H9 (cell line): ENCODE measurements around the gene ADGRG2. TPM values are rescaled to one million over a fixed set of nuclear protein-coding genes. Genes with fewer than 3 reads are reported as not detected.
A peak's percentile ranks its signal among the peaks of the same experiment; 100 is the strongest.

Source experiments
- DNase-seq: peaks from one replicate; pipeline ENCODE4 v3.0.0-alpha.2; 2017
- H2AFZ ChIP-seq: one replicate; pipeline ENCODE4 v1.6.1; 2013; ENCODE audit warnings: mild to moderate bottlenecking, low read length, control low read depth, moderate library complexity
- H2AK5ac ChIP-seq: 2 replicates; pipeline ENCODE4 v1.6.1; 2013; ENCODE audit warnings: low read length, control low read depth, mixed read lengths; ENCODE audit not compliant: insufficient read length
- H2BK120ac ChIP-seq: one replicate; pipeline ENCODE4 v1.6.1; 2013; ENCODE audit warnings: low read depth, mild to moderate bottlenecking, low read length, control low read depth, inconsistent platforms; ENCODE audit not compliant: poor library complexity, severe bottlenecking
- H2BK12ac ChIP-seq: 2 replicates; pipeline ENCODE4 v1.6.1; 2013; ENCODE audit warnings: low read length, control low read depth, mixed read lengths, low read depth; ENCODE audit not compliant: insufficient read length
- H2BK15ac ChIP-seq: 2 replicates; pipeline ENCODE4 v1.6.1; 2013; ENCODE audit warnings: low read depth, low read length, control low read depth
- H2BK20ac ChIP-seq: one replicate; pipeline ENCODE4 v1.6.1; 2013; ENCODE audit warnings: low read depth, mild to moderate bottlenecking, low read length, control low read depth, inconsistent platforms; ENCODE audit not compliant: poor library complexity, severe bottlenecking
- H2BK5ac ChIP-seq: 2 replicates; pipeline ENCODE4 v1.6.1; 2013; ENCODE audit warnings: low read length, control low read depth, mixed read lengths; ENCODE audit not compliant: insufficient read length
- H3K14ac ChIP-seq: 2 replicates; pipeline ENCODE4 v1.6.1; 2013; ENCODE audit warnings: low read length, control low read depth; ENCODE audit not compliant: insufficient read depth
- H3K18ac ChIP-seq: 2 replicates; pipeline ENCODE4 v1.6.1; 2013; ENCODE audit warnings: low read depth, mild to moderate bottlenecking, mixed read lengths, low read length, control low read depth; ENCODE audit not compliant: insufficient read length
- H3K23ac ChIP-seq: 2 replicates; pipeline ENCODE4 v1.6.1; 2013; ENCODE audit warnings: low read length, control low read depth, mixed read lengths, low read depth; ENCODE audit not compliant: insufficient read length
- H3K23me2 ChIP-seq: 2 replicates; pipeline ENCODE4 v1.6.1; 2013; ENCODE audit warnings: low read depth, mild to moderate bottlenecking, mixed read lengths, low read length, control low read depth; ENCODE audit not compliant: insufficient read length, poor library complexity, severe bottlenecking
- H3K27ac ChIP-seq: 2 replicates; pipeline ENCODE4 v1.5.1; 2013; ENCODE audit warnings: low read length, control low read depth, mixed read lengths, low read depth; ENCODE audit not compliant: insufficient read length
- H3K27me3 ChIP-seq: 2 replicates; pipeline ENCODE4 v1.6.1; 2013; ENCODE audit warnings: low read length, control low read depth, inconsistent platforms; ENCODE audit not compliant: insufficient read depth
- H3K4ac ChIP-seq: 2 replicates; pipeline ENCODE4 v1.6.1; 2013; ENCODE audit warnings: low read depth, mild to moderate bottlenecking, control low read depth, inconsistent platforms, low read length, moderate library complexity
- H3K4me1 ChIP-seq: 2 replicates; pipeline ENCODE4 v1.6.1; 2013; ENCODE audit warnings: low read length, control low read depth, inconsistent platforms; ENCODE audit not compliant: insufficient read depth
- H3K4me2 ChIP-seq: 2 replicates; pipeline ENCODE4 v1.6.1; 2013; ENCODE audit warnings: low read length, control low read depth, mixed read lengths; ENCODE audit not compliant: insufficient read length, insufficient read depth
- H3K56ac ChIP-seq: 2 replicates; pipeline ENCODE4 v1.6.1; 2013; ENCODE audit warnings: low read depth, mild to moderate bottlenecking, mixed read lengths, low read length, control low read depth; ENCODE audit not compliant: insufficient read length
- H3K79me1 ChIP-seq: 2 replicates; pipeline ENCODE4 v1.6.1; 2013; ENCODE audit warnings: low read depth, mild to moderate bottlenecking, moderate library complexity, low read length, control low read depth, inconsistent platforms; ENCODE audit not compliant: insufficient read depth, poor library complexity, severe bottlenecking
- H3K79me2 ChIP-seq: 2 replicates; pipeline ENCODE4 v1.6.1; 2013; ENCODE audit warnings: low read length, control low read depth, inconsistent platforms; ENCODE audit not compliant: insufficient read depth
- H3K9ac ChIP-seq: 2 replicates; pipeline ENCODE4 v1.6.1; 2013; ENCODE audit warnings: low read length, control low read depth, mixed read lengths; ENCODE audit not compliant: insufficient read length; ENCODE audit errors: extremely low read depth
- H3K9me3 ChIP-seq: one replicate; pipeline ENCODE4 v1.6.1; 2013; ENCODE audit warnings: low read depth, low read length, inconsistent platforms; ENCODE audit not compliant: control insufficient read depth
- H3T11ph ChIP-seq: one replicate; pipeline ENCODE4 v1.6.1; 2013; ENCODE audit warnings: mild to moderate bottlenecking, low read length, control low read depth, inconsistent platforms
- H4K20me1 ChIP-seq: one replicate; pipeline ENCODE4 v1.6.1; 2013; ENCODE audit not compliant: control insufficient read depth, insufficient read length, insufficient read depth
- H4K5ac ChIP-seq: 2 replicates; pipeline ENCODE4 v1.6.1; 2013; ENCODE audit warnings: low read depth, mild to moderate bottlenecking, mixed read lengths, low read length, control low read depth; ENCODE audit not compliant: insufficient read length
- H4K8ac ChIP-seq: replicated peaks from 2 replicates; pipeline ENCODE4 v1.6.1; 2013; ENCODE audit warnings: low read length, control low read depth, mixed read lengths, low read depth; ENCODE audit not compliant: insufficient read length
- H4K91ac ChIP-seq: 2 replicates; pipeline ENCODE4 v1.6.1; 2013; ENCODE audit warnings: low read depth, mild to moderate bottlenecking, moderate library complexity, mixed read lengths, low read length, control low read depth; ENCODE audit not compliant: insufficient read length
- H3K27ac Mint-ChIP-seq, 3 experiments: 2 replicates in 2 of 3; 3 replicates in 1 of 3; pipeline ENCODE4 v1.8.0; 2020 to 2021; ENCODE audit warnings: mixed read lengths in 3 of 3, mild to moderate bottlenecking in 1 of 3, moderate library complexity in 1 of 3
- H3K27me3 Mint-ChIP-seq: 2 replicates; pipeline ENCODE4 v1.8.0; 2021; ENCODE audit warnings: low read depth, mild to moderate bottlenecking, moderate library complexity, mixed read lengths
- H3K36me3 Mint-ChIP-seq, 3 experiments: 2 replicates in 2 of 3; 3 replicates in 1 of 3; pipeline ENCODE4 v1.8.0; 2020 to 2021; ENCODE audit warnings: low read depth in 3 of 3, mixed read lengths in 3 of 3; ENCODE audit not compliant: insufficient read depth in 1 of 3
- H3K4me1 Mint-ChIP-seq, 2 experiments: 2 replicates each; pipeline ENCODE4 v1.8.0; 2020; ENCODE audit warnings: mixed read lengths in 2 of 2
- H3K4me3 Mint-ChIP-seq, 2 experiments: 2 replicates in 1 of 2; 3 replicates in 1 of 2; pipeline ENCODE4 v1.8.0; 2020 to 2021; ENCODE audit warnings: mild to moderate bottlenecking in 2 of 2, mixed read lengths in 2 of 2, moderate library complexity in 1 of 2
- H3K9me3 Mint-ChIP-seq, 2 experiments: 2 replicates in 1 of 2; 3 replicates in 1 of 2; pipeline ENCODE4 v1.8.0; 2020; ENCODE audit warnings: mild to moderate bottlenecking in 2 of 2, mixed read lengths in 2 of 2, moderate library complexity in 1 of 2
- total RNA-seq: library from RNA; stranded (reverse); gene quantifications from 2 replicates; pipeline ENCODE4 v1.2.1, GENCODE V29; 2021
- TF ChIP-seq, protein P1 (sequence below): fragments of 200-600 bp; sonication (generic); conservative IDR thresholded peaks from 3 replicates; pipeline ENCODE4 v1.8.0; 2021; ENCODE audit warnings: antibody characterized with exemption, mild to moderate bottlenecking

The ADGRG2 gene
- total RNA-seq, 1 experiment from 2014 or later: 6.8 TPM

DNA sequence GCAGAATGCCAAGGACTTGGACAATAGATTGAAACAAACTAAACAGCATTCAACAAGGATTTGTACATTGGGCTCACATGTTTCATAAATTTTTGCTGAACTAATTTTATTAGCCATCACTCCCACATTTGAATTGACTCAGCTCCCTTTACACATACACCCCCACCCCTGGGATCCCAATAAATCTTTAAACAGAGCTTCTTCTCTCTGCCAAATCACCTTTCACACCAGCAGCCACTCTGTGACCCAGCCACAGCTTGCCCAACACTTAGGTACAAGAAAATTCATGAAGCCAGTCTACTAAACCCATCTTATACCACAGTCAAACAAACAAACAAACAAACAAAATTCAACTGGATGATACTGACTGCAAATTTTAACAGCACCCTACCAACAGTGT is 159.9 kb downstream of the ADGRG2 start:
- Histone ChIP-seq H3K4me1 (no peaks in the 10 kb centered on the region), H3K79me2 (no peaks in the 10 kb centered on the region), H3K79me1 (no peaks in the 10 kb centered on the region), H3K9me3 (peaks cover 14% of the 10 kb centered on the region), H3K27me3 (no peaks in the 10 kb centered on the region), H2AK5ac (no peak overlapping the region), H3K4me2 (no peak overlapping the region), H2BK5ac (no peak overlapping the region), H3T11ph (no peak overlapping the region), H2BK15ac (no peak overlapping the region), H3K14ac (no peak overlapping the region), H3K56ac (no peak overlapping the region), H2BK12ac (no peak overlapping the region), H3K9ac (no peak overlapping the region), H3K27ac (no peak overlapping the region), H3K23ac (no peak overlapping the region), H2BK20ac (no peak overlapping the region), H2BK120ac (no peak overlapping the region), H3K4ac (no peak overlapping the region), H4K5ac (no peak overlapping the region), H2AFZ (no peak overlapping the region), H4K91ac (no peak overlapping the region), H3K23me2 (no peaks in the 10 kb centered on the region), H4K20me1 (no peaks in the 10 kb centered on the region), H4K8ac (no peak overlapping the region), H3K18ac (no peak overlapping the region)
- peaks cover 73 to 76% of the 10 kb centered on the region in 2 experiments for H3K9me3 Mint-ChIP-seq
- peaks cover 6 to 7% of the 10 kb centered on the region in 2 experiments for H3K4me1 Mint-ChIP-seq
- 0 out of 7 replicates have a peak overlapping the region, but pooled peaks of 1 of the 3 experiments have one; percentile 32 for H3K27ac Mint-ChIP-seq
- no peaks in the 10 kb centered on the region; the same call in 1 of the 2 replicates for H3K27me3 Mint-ChIP-seq
- H3K36me3 Mint-ChIP-seq: peaks cover 0 to 15% (median 3%) of the 10 kb centered on the region in 3 experiments; a peak in 3 of 7 replicates
- no peak for DNase-seq
- TF ChIP-seq, protein P1, sequence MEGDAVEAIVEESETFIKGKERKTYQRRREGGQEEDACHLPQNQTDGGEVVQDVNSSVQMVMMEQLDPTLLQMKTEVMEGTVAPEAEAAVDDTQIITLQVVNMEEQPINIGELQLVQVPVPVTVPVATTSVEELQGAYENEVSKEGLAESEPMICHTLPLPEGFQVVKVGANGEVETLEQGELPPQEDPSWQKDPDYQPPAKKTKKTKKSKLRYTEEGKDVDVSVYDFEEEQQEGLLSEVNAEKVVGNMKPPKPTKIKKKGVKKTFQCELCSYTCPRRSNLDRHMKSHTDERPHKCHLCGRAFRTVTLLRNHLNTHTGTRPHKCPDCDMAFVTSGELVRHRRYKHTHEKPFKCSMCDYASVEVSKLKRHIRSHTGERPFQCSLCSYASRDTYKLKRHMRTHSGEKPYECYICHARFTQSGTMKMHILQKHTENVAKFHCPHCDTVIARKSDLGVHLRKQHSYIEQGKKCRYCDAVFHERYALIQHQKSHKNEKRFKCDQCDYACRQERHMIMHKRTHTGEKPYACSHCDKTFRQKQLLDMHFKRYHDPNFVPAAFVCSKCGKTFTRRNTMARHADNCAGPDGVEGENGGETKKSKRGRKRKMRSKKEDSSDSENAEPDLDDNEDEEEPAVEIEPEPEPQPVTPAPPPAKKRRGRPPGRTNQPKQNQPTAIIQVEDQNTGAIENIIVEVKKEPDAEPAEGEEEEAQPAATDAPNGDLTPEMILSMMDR: no peak
- H3K4me3 Mint-ChIP-seq: no peak overlapping the region
